Astrocyte (in vitro differentiated cells and primary cell): Measurements from ENCODE around the gene MARK1.

Experiments
- EZH2 ChIP-seq: IDR thresholded peaks from 2 replicates; pipeline ENCODE4 v1.6.1; 2012; ENCODE audit warnings: mild to moderate bottlenecking, low read length, inconsistent platforms; ENCODE audit not compliant: insufficient read depth
- TF ChIP-seq, protein P1 (sequence below): IDR thresholded peaks from 2 replicates; pipeline ENCODE4 v1.5.1; 2011; ENCODE audit warnings: low read depth, mild to moderate bottlenecking, inconsistent platforms, low read length, moderate library complexity; ENCODE audit not compliant: insufficient read depth

DNA sequence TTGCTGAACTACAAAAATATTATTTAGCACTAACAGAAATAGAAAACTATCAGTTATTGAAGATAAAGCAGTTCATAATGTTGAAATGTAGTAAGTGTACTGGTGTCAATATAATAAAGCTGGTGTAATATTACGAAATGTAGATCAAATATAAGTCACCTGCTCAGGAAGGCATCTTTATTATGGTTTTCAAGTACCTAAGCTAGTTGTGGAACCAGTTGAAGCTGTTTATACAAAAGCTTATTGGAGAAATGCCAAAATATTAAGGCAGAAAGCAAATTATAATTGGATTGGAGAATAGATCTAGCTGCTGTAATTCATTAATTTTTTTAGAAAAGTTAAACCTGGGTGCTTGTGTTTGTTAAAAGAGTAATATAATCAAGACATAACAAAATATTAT lies 6.2 kb upstream of the MARK1 start:
- TF ChIP-seq, protein P1, sequence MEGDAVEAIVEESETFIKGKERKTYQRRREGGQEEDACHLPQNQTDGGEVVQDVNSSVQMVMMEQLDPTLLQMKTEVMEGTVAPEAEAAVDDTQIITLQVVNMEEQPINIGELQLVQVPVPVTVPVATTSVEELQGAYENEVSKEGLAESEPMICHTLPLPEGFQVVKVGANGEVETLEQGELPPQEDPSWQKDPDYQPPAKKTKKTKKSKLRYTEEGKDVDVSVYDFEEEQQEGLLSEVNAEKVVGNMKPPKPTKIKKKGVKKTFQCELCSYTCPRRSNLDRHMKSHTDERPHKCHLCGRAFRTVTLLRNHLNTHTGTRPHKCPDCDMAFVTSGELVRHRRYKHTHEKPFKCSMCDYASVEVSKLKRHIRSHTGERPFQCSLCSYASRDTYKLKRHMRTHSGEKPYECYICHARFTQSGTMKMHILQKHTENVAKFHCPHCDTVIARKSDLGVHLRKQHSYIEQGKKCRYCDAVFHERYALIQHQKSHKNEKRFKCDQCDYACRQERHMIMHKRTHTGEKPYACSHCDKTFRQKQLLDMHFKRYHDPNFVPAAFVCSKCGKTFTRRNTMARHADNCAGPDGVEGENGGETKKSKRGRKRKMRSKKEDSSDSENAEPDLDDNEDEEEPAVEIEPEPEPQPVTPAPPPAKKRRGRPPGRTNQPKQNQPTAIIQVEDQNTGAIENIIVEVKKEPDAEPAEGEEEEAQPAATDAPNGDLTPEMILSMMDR: no peak
- no peak for TF ChIP-seq EZH2
